ENCODE results near the gene SMTNL1. TPM values are rescaled to one million over a fixed set of nuclear protein-coding genes. Genes with fewer than 3 reads are reported as not detected.

The SMTNL1 gene
- polyA plus RNA-seq, 1 experiment = not detected

- peak; percentile 61 for DNase-seq (ENCODE audit: low read depth, low spot score)
- Histone ChIP-seq H3K9me3 (ENCODE audit: control insufficient read depth, insufficient read depth, low read length) (no peaks in the 10 kb centered on the region; the same call in 1 of the 2 replicates), H3K27ac (ENCODE audit: low read depth, low read length) (peak overlapping the region; percentile 73), H3K4me3 (ENCODE audit: low read depth, low read length) (peak overlapping the region; percentile 47), H3K27me3 (ENCODE audit: control insufficient read depth, insufficient read depth, low read length) (no peaks in the 10 kb centered on the region)
- CTCF ChIA-PET = interaction anchor here (0.6 to 3.5 kb wide), 5 partner anchors 15 to 657 kb away, joined by 3 to 16 read pairs (median 4); no protein-coding TSS in a partner anchor
- no peak for TF ChIP-seq CTCF (IDR thresholded peaks at IDR 0.05; ENCODE audit: low read depth, low read length)
- POLR2A ChIA-PET = interaction anchor here (0.5 kb wide), 2 partner anchors 18 to 117 kb away, joined by 3 read pairs; no protein-coding TSS in a partner anchor
Measured at GRCh38 chr11:57499413-57499982, 37.9 kb upstream of the SMTNL1 start.

GRCh38 chr11:57499983-57500461 is 37.4 kb upstream of the SMTNL1 start:
- Histone ChIP-seq H3K27ac (ENCODE audit: low read depth, low read length) (peak overlapping the region; percentile 39), H3K4me3 (ENCODE audit: low read depth, low read length) (peak overlapping the region; percentile 47), H3K27me3 (ENCODE audit: control insufficient read depth, insufficient read depth, low read length) (no peaks in the 10 kb centered on the region), H3K9me3 (ENCODE audit: control insufficient read depth, insufficient read depth, low read length) (no peaks in the 10 kb centered on the region; the same call in 1 of the 2 replicates)
- TF ChIP-seq CTCF (IDR thresholded peaks at IDR 0.05; ENCODE audit: low read depth, low read length) = no peak
- DNase-seq (ENCODE audit: low read depth, low spot score) = no peak
- CTCF ChIA-PET = interaction anchor here (0.7 to 3.5 kb wide), 5 partner anchors 13 to 42 kb away, joined by 3 to 16 read pairs (median 4); no protein-coding TSS in a partner anchor
- POLR2A ChIA-PET = interaction anchor here (0.5 kb wide), 1 partner anchor 18 kb away, joined by 3 read pairs; no protein-coding TSS in a partner anchor

- Histone ChIP-seq H3K4me3 (ENCODE audit: low read depth, low read length) (no peak overlapping the region), H3K9me3 (ENCODE audit: control insufficient read depth, insufficient read depth, low read length) (no peaks in the 10 kb centered on the region; the same call in 1 of the 2 replicates), H3K27me3 (ENCODE audit: control insufficient read depth, insufficient read depth, low read length) (no peaks in the 10 kb centered on the region), H3K27ac (ENCODE audit: low read depth, low read length) (no peak overlapping the region)
- CTCF ChIA-PET = interaction anchor here (0.7 to 3.5 kb wide), 6 partner anchors 9 to 44 kb away, joined by 3 to 16 read pairs (median 4); no protein-coding TSS in a partner anchor
- POLR2A ChIA-PET = no interaction called here
- no peak for DNase-seq (ENCODE audit: low read depth, low spot score)
- TF ChIP-seq CTCF (IDR thresholded peaks at IDR 0.05; ENCODE audit: low read depth, low read length) = no peak
Measured at GRCh38 chr11:57500515-57500914, 36.9 kb upstream of the SMTNL1 start.

GRCh38 chr11:57500926-57501325 is 36.5 kb upstream of the SMTNL1 start:
- ChIA-PET CTCF (interaction anchor here (0.7 to 3.5 kb wide), 6 partner anchors 9 to 44 kb away, joined by 3 to 16 read pairs (median 4); no protein-coding TSS in a partner anchor), POLR2A (no interaction called here)
- H3K27ac ChIP-seq (ENCODE audit: low read depth, low read length) = no peak overlapping the region
- no peaks in the 10 kb centered on the region; the same call in 1 of the 2 replicates for H3K9me3 ChIP-seq (ENCODE audit: control insufficient read depth, insufficient read depth, low read length)
- no peaks in the 10 kb centered on the region for H3K27me3 ChIP-seq (ENCODE audit: control insufficient read depth, insufficient read depth, low read length)
- no peak for TF ChIP-seq CTCF (IDR thresholded peaks at IDR 0.05; ENCODE audit: low read depth, low read length)
- no peak for DNase-seq (ENCODE audit: low read depth, low spot score)
- no peak overlapping the region for H3K4me3 ChIP-seq (ENCODE audit: low read depth, low read length)

GRCh38 chr11:57501953-57502352 is 35.4 kb upstream of the SMTNL1 start:
- ChIA-PET POLR2A (no interaction called here), CTCF (interaction anchor here (0.6 to 3.5 kb wide), 12 partner anchors 9 to 156 kb away, joined by 3 to 16 read pairs (median 4); no protein-coding TSS in a partner anchor)
- no peak for DNase-seq (ENCODE audit: low read depth, low spot score)

More at GRCh38 chr11:57501953-57502352, 35.4 kb upstream of the SMTNL1 start:
- H3K4me3 ChIP-seq (ENCODE audit: low read depth, low read length) = no peak overlapping the region
- no peaks in the 10 kb centered on the region; the same call in 1 of the 2 replicates for H3K9me3 ChIP-seq (ENCODE audit: control insufficient read depth, insufficient read depth, low read length)
- no peaks in the 10 kb centered on the region for H3K27me3 ChIP-seq (ENCODE audit: control insufficient read depth, insufficient read depth, low read length)
- no peak overlapping the region for H3K27ac ChIP-seq (ENCODE audit: low read depth, low read length)
- TF ChIP-seq CTCF (IDR thresholded peaks at IDR 0.05; ENCODE audit: low read depth, low read length) = no peak
